ENCODE results near the gene UBE2G2. TPM values are rescaled to one million over a fixed set of nuclear protein-coding genes. Genes with fewer than 3 reads are reported as not detected.

UBE2G2 gene
- total and polyA plus RNA-seq, 2 donors (not counting 3 experiments of a cell fraction or from before 2014, with no cell fraction given) = 95.0 to 114 TPM

- peaks cover 29% of the 10 kb centered on the region for H3K79me2 ChIP-seq (ENCODE audit: control insufficient read depth, insufficient read depth, low read length)
- no peak for TF ChIP-seq JUN (IDR thresholded peaks at IDR 0.05; ENCODE audit: borderline replicate concordance, insufficient read depth, insufficient read length, low read depth)
- no peak for TF ChIP-seq POLR2AphosphoS5 (IDR thresholded peaks at IDR 0.05; ENCODE audit: insufficient read depth, low read depth, low read length)
- no peak for TF ChIP-seq FOS (IDR thresholded peaks at IDR 0.05; ENCODE audit: borderline replicate concordance, insufficient read depth, low read length)
- TF ChIP-seq EZH2 (IDR thresholded peaks at IDR 0.05; ENCODE audit: borderline replicate concordance, low read depth, low read length, severe bottlenecking) = no peak
- no peak for TF ChIP-seq MYC (IDR thresholded peaks at IDR 0.05; ENCODE audit: low read depth, low read length)
- no peak for TF ChIP-seq GATA2 (IDR thresholded peaks at IDR 0.05; ENCODE audit: insufficient read depth, insufficient read length, low read depth, low read length)
- TF ChIP-seq POLR2A (IDR thresholded peaks at IDR 0.05; ENCODE audit: low read depth, low read length) = no peak
- no peak for TF ChIP-seq CTCF (IDR thresholded peaks at IDR 0.05; ENCODE audit: extremely low read depth in 1 of 2, insufficient read depth in 1 of 2, low read depth in 1 of 2, low read length in 2 of 2)
- TF ChIP-seq, protein P1, sequence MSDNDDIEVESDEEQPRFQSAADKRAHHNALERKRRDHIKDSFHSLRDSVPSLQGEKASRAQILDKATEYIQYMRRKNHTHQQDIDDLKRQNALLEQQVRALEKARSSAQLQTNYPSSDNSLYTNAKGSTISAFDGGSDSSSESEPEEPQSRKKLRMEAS (IDR thresholded peaks at IDR 0.05; ENCODE audit: insufficient read depth, insufficient read length) = no peak
- no TSS peak for BruUV-seq (replicated peaks)
- H3K9ac ChIP-seq (replicated peaks; ENCODE audit: extremely low read depth, insufficient read depth, low read length) = no peak overlapping the region
- H3K9me1 ChIP-seq (replicated peaks; ENCODE audit: control insufficient read depth, extremely low read depth, insufficient read depth, low read length) = no peaks in the 10 kb centered on the region
- H3K4me3 ChIP-seq (replicated peaks in 1 of 3; ENCODE audit: insufficient read depth in 1 of 3, low read depth in 1 of 3, low read length in 3 of 3) = no peak overlapping the region
- no peaks in the 10 kb centered on the region for H3K27me3 ChIP-seq (ENCODE audit: control insufficient read depth in 2 of 2, insufficient read depth in 2 of 2, low read length in 2 of 2)
- H3K36me3 ChIP-seq (ENCODE audit: control insufficient read depth in 2 of 2, extremely low read depth in 1 of 2, insufficient read depth in 2 of 2, low read length in 2 of 2) = peaks cover 0 to 20% of the 10 kb centered on the region in 2 experiments
- CTCF ChIA-PET = interaction anchor here (0.9 to 1.7 kb wide), 4 partner anchors 10 to 294 kb away, joined by 3 to 4 read pairs (median 3); no protein-coding TSS in a partner anchor
- intact Hi-C loops (cut with micrococcal nuclease) (no loop called here), dilution Hi-C loops (cut with MboI; ENCODE audit: extremely low pct_ligation_motif_present, low sequenced_read_pairs) (no loop called here)
- peaks cover 16% of the 10 kb centered on the region for H3K4me1 ChIP-seq (ENCODE audit: control insufficient read depth, extremely low read depth, insufficient read depth, low read length)
- FAIRE-seq (no peak), DNase-seq (ENCODE audit: low read depth, low spot score) (no peak)
- no peak overlapping the region for H2AFZ ChIP-seq (ENCODE audit: low read depth, low read length)
- H3K9me3 ChIP-seq (replicated peaks; ENCODE audit: control insufficient read depth, insufficient read depth, low read length) = no peaks in the 10 kb centered on the region
- POLR2A ChIA-PET = interaction anchor here (1.5 kb wide), 1 partner anchor 12 kb away, joined by 4 read pairs; the partner anchor contains the start of gene SUMO3
- no peak overlapping the region for H3K4me2 ChIP-seq (ENCODE audit: insufficient read depth, low read length)
- no peaks in the 10 kb centered on the region for H4K20me1 ChIP-seq (replicated peaks; ENCODE audit: control insufficient read depth, extremely low read depth, insufficient read depth, low read length)
- H3K27ac ChIP-seq (ENCODE audit: insufficient read depth, low read depth, low read length) = no peak overlapping the region
These were observed 3.6 kb upstream of the UBE2G2 start for GRCh38 chr21:44805226-44805625.
